HUES64 (cell line): ENCODE data around the gene PCDHGB1.
"Not testable (repeated sequence)": the region's sequence is repeated elsewhere in the genome, so short reads cannot be mapped to it uniquely, and the experiment has no call there.

Source experiments
- H3K27ac ChIP-seq: 2 replicates; pipeline ENCODE4 v1.7.0; 2013; ENCODE audit warnings: low read depth, low read length, inconsistent platforms
- H3K27me3 ChIP-seq: 2 replicates; pipeline ENCODE4 v1.6.1; 2013; ENCODE audit warnings: mild to moderate bottlenecking, low read length; ENCODE audit not compliant: insufficient read depth
- H3K36me3 ChIP-seq: 2 replicates; pipeline ENCODE4 v1.6.1; 2013; ENCODE audit warnings: mild to moderate bottlenecking, low read length; ENCODE audit not compliant: insufficient read depth
- H3K4me1 ChIP-seq: 2 replicates; pipeline ENCODE4 v1.6.1; 2013; ENCODE audit warnings: mild to moderate bottlenecking, low read length, moderate library complexity; ENCODE audit not compliant: insufficient read depth
- H3K4me3 ChIP-seq: 2 replicates; pipeline ENCODE4 v1.5.1; 2013; ENCODE audit warnings: mild to moderate bottlenecking, low read length, moderate library complexity
- H3K9ac ChIP-seq: 2 replicates; pipeline ENCODE4 v1.6.1; 2013; ENCODE audit warnings: mild to moderate bottlenecking, low read depth, low read length
- H3K9me3 ChIP-seq: 2 replicates; pipeline ENCODE4 v1.6.1; 2013; ENCODE audit warnings: low read depth, low read length; ENCODE audit not compliant: insufficient read depth
- WGBS: fragments of 150-250, 120-280 bp; methylation state at CpG from one replicate; pipeline ENCODE4 v1.1.7; 2013; ENCODE audit warnings: missing lambda C conversion rate; 5-methylcytosine and 5-hydroxymethylcytosine counted together

Gene PCDHGB1

DNA sequence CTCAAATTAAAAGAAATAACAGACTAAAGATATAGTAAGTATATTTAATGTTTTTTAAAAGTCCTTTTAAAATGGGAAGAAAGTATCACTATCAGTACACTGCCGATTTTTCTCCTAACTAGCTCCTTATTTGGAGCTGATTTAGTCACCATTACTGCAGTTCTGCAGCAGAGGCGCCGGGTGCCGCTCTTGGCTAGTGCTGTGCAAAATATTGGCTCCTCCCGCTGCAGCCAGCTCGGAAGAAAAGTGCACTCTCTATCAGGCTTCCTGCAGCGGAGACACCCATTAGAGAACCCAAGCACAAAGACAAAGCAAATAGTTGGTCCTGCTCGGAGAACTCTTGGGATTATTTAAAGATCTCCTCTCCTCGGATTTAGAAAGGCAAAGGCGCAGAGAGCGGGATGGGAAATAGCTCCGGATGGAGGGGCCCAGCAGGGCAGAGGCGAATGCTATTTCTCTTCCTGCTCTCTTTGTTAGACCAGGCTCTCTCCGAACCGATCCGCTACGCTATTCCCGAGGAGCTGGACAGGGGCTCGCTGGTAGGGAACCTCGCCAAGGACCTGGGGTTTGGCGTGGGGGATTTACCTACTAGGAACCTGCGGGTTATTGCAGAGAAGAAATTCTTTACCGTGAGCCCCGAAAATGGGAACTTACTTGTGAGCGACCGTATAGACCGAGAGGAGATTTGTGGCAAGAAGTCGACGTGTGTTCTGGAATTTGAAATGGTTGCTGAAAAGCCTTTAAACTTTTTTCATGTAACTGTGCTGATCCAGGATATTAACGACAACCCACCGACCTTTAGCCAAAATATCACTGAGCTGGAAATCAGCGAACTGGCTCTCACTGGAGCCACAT is 20.3 kb downstream of the PCDHGB1 start, which contains the start of gene PCDHGB3:
Gene PCDHGB3, plus strand, starts transcription at position 249 of the 855 bp plus-strand sequence. Its CDS starts 153 bp downstream, at position 402.
- peaks cover 74% of the 10 kb centered on the region for H3K9me3 ChIP-seq

DNA sequence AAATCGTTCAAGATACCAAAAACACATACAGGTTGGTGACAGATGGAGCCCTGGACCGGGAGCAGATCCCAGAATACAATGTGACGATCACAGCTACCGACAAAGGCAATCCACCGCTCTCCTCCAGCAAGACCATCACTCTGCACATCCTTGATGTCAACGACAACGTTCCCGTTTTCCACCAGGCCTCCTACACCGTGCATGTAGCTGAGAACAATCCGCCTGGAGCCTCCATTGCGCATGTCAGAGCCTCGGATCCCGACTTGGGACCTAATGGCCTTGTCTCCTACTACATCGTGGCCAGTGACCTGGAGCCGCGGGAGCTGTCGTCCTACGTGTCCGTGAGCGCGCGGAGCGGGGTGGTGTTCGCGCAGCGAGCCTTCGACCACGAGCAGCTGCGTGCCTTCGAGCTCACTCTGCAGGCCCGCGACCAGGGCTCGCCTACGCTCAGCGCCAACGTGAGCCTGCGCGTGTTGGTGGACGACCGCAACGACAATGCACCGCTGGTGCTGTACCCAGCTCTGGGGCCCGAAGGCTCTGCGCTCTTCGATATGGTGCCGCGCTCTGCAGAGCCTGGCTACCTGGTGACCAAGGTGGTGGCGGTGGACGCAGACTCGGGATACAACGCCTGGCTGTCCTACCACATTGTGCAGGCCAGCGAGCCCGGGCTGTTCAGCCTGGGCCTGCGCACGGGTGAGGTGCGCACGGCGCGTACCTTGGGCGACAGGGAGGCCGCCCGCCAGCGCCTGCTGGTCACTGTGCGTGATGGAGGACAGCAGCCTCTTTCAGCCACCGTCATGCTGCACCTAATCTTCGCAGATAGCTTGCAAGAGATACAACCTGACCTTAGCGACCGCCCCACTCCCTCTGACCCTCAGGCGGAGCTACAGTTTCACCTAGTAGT is 21.9 kb downstream of the PCDHGB1 start:
- H3K27ac ChIP-seq, result no peak overlapping the region
- H3K36me3 ChIP-seq, result no peaks in the 10 kb centered on the region
- no peak overlapping the region for H3K9ac ChIP-seq
- H3K4me3 ChIP-seq, result no peak overlapping the region
- 96% methylated on average over 69 of the region's 69 CpGs for WGBS
- H3K4me1 ChIP-seq, result no peaks in the 10 kb centered on the region
- H3K27me3 ChIP-seq, result no peaks in the 10 kb centered on the region
- peaks cover 68% of the 10 kb centered on the region for H3K9me3 ChIP-seq

More for the DNA sequence above, 20.3 kb downstream of the PCDHGB1 start, which contains the start of gene PCDHGB3:
- Histone ChIP-seq H3K4me1 (no peaks in the 10 kb centered on the region), H3K4me3 (no peak within 1 kb of the TSS), H3K9ac (no peak within 1 kb of the TSS), H3K36me3 (no peaks in the 10 kb centered on the region), H3K27ac (no peak within 1 kb of the TSS), H3K27me3 (no peaks in the 10 kb centered on the region)
- WGBS, result 94% methylated on average over 32 of the region's 32 CpGs

DNA sequence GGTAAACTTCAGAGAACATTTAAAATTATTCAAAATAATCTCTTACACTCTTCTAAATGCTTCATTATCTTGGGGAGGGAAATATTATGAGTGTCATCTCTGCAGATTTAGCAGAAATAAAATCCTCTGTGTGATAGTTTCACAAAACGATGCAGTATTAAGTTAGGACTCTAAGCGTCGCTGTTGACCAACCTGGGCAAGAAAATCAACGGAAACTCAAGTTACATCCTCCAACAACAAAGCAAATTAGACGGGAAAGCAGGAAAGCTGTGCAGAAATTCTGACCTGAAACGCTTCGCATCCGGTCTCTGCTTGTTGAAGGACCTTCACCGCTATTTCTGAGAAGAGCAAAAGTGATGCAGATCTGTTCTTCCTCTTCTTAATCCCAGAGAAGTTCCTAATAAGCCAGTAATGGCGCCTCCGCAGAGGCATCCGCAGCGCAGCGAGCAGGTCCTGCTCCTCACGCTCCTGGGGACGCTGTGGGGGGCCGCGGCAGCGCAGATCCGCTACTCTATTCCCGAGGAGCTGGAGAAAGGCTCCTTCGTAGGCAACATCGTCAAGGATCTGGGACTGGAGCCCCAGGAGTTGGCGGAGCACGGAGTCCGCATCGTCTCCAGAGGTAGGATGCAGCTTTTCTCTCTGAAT is 23.9 kb downstream of the PCDHGB1 start, which contains the start of gene PCDHGA6:
Gene PCDHGA6, plus strand, starts transcription at position 219 of the 645 bp plus-strand sequence. Its CDS starts 193 bp downstream, at position 412.
- 96% methylated on average over 27 of the region's 27 CpGs for WGBS
- Histone ChIP-seq H3K27me3 (no peaks in the 10 kb centered on the region), H3K27ac (no peak within 1 kb of the TSS), H3K4me1 (no peaks in the 10 kb centered on the region), H3K36me3 (no peaks in the 10 kb centered on the region), H3K4me3 (peak within 1 kb of the TSS; percentile 24; the same call in 1 of the 2 replicates), H3K9me3 (peaks cover 67% of the 10 kb centered on the region), H3K9ac (no peak within 1 kb of the TSS)

DNA sequence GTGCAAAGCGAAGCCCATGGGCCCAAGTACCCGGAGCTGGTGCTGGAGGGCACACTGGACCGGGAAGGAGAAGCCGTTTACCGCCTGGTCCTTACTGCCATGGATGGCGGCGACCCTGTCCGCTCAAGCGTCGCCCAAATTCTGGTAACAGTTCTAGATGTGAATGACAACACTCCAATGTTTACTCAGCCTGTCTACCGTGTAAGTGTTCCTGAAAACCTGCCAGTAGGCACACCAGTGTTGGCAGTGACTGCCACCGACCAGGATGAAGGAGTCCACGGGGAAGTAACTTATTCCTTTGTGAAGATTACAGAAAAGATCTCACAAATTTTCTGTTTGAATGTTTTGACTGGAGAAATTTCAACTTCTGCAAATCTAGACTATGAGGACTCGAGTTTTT is 24.7 kb downstream of the PCDHGB1 start:
- no peak overlapping the region for H3K9ac ChIP-seq
- 97% methylated on average over 14 of the region's 14 CpGs for WGBS
- peaks cover 64% of the 10 kb centered on the region for H3K9me3 ChIP-seq
- H3K4me1 ChIP-seq, result no peaks in the 10 kb centered on the region
- no peaks in the 10 kb centered on the region for H3K27me3 ChIP-seq
- H3K27ac ChIP-seq, result no peak overlapping the region
- no peak overlapping the region for H3K4me3 ChIP-seq
- H3K36me3 ChIP-seq, result no peaks in the 10 kb centered on the region

DNA sequence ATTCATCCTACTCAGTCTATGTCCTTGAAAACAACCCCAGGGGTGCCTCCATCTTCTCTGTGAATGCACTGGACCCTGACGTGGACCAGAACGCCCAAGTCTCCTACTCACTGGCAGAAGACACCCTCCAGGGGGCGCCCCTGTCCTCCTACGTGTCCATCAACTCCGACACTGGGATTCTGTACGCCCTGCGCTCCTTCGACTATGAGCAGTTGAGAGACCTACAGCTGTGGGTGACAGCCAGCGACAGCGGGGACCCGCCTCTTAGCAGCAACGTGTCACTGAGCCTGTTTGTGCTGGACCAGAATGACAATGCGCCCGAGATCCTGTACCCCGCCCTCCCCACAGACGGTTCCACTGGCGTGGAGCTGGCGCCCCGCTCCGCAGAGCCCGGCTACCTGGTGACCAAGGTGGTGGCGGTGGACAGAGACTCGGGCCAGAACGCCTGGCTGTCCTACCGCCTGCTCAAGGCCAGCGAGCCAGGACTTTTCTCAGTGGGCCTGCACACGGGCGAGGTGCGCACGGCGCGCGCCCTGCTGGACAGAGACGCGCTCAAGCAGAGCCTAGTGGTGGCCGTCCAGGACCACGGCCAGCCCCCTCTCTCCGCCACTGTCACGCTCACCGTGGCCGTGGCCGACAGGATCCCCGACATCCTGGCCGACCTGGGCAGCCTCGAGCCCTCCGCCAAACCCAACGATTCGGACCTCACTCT is 25.7 kb downstream of the PCDHGB1 start:
- peaks cover 60% of the 10 kb centered on the region for H3K9me3 ChIP-seq
- not testable (repeated sequence) for H3K4me1 ChIP-seq, H3K4me3 ChIP-seq, H3K9ac ChIP-seq, H3K36me3 ChIP-seq, H3K27me3 ChIP-seq, H3K27ac ChIP-seq
- WGBS, result 96% methylated on average over 38 of the region's 48 CpGs

DNA sequence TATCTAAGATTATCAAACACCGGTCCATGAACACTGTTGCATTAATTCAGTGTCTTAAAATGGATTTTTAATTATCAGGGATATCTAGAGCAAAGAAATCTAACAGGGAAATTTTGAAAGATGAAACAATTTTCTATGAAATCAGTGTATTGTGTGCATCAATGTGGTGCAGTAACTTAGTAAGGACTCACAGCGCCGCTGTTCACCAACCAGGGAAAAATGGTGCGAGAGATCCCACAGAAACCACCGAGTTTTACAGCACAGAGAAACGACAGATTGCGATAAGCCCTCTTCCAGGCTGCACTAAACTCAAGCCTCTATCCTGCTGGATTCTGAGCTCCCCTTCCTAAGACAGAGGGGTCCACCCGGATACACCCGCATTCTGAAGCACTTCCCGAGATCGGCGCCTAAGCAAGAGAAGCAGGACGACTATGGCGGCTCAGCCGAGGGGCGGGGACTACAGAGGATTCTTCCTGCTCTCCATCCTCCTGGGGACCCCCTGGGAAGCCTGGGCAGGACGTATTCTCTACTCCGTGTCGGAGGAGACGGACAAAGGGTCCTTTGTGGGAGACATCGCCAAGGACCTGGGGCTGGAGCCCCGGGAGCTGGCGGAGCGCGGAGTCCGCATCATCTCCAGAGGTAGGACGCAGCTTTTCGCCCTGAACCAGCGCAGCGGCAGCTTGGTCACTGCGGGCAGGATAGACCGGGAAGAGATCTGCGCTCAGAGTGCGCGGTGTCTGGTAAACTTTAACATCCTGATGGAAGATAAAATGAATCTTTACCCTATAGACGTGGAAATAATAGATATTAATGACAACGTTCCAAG is 32.8 kb downstream of the PCDHGB1 start, which contains the start of gene PCDHGA7:
Gene PCDHGA7, plus strand, starts transcription at position 274 of the 826 bp plus-strand sequence. Its CDS starts 158 bp downstream, at position 432.
- Histone ChIP-seq H3K4me1 (no peaks in the 10 kb centered on the region), H3K9ac (no peak within 1 kb of the TSS), H3K4me3 (no peak within 1 kb of the TSS), H3K27ac (no peak within 1 kb of the TSS), H3K27me3 (no peaks in the 10 kb centered on the region), H3K36me3 (0 out of 2 replicates have a peak, but pooled peaks cover 3% of the 10 kb centered on the region), H3K9me3 (peaks cover 44% of the 10 kb centered on the region; the same call in 1 of the 2 replicates)
- WGBS, result 96% methylated on average over 37 of the region's 37 CpGs

DNA sequence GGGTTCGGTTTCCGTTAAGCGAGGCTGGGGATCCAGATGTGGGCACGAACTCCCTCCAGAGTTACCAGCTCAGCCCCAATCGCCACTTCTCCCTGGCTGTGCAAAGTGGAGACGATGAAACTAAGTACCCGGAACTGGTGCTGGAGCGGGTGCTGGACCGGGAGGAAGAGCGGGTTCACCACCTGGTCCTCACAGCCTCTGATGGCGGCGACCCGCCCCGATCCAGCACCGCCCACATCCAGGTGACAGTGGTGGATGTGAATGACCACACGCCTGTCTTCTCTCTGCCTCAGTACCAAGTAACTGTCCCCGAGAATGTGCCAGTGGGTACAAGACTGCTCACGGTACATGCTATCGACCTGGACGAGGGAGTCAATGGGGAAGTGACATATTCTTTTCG is 33.4 kb downstream of the PCDHGB1 start:
- Histone ChIP-seq H3K36me3 (0 out of 2 replicates have a peak, but pooled peaks cover 3% of the 10 kb centered on the region), H3K27ac (no peak overlapping the region), H3K27me3 (no peaks in the 10 kb centered on the region), H3K9me3 (peaks cover 46% of the 10 kb centered on the region), H3K4me3 (no peak overlapping the region), H3K9ac (no peak overlapping the region), H3K4me1 (no peaks in the 10 kb centered on the region)
- 95% methylated on average over 21 of the region's 21 CpGs for WGBS

DNA sequence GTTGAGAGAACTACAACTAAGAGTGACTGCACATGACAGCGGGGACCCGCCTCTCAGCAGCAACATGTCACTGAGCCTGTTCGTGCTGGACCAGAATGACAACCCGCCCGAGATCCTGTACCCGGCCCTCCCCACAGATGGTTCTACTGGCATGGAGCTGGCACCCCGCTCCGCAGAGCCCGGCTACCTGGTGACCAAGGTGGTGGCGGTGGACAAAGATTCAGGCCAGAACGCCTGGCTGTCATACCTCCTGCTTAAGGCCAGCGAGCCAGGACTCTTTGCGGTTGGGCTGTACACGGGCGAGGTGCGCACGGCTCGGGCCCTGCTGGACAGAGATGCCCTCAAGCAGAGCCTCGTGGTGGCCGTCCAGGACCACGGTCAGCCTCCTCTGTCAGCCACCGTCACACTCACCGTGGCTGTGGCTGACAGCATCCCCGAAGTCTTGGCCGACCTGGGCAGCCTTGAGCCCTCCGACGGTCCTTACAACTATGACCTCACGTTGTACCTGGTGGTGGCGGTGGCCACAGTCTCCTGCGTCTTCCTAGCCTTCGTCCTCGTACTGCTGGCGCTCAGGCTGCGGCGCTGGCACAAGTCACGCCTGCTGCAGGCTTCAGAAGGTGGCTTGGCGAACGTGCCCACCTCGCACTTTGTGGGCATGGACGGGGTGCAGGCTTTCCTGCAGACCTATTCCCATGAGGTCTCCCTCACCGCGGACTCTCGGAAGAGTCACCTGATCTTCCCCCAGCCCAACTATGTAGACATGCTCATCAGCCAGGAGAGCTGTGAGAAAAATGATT is 34.8 kb downstream of the PCDHGB1 start:
- WGBS, result 96% methylated on average over 43 of the region's 43 CpGs
- Histone ChIP-seq H3K9me3 (peaks cover 59% of the 10 kb centered on the region), H3K27ac (no peak overlapping the region), H3K27me3 (no peaks in the 10 kb centered on the region), H3K4me1 (no peaks in the 10 kb centered on the region), H3K36me3 (peaks cover 9% of the 10 kb centered on the region; the same call in 1 of the 2 replicates), H3K4me3 (no peak overlapping the region), H3K9ac (no peak overlapping the region)

DNA sequence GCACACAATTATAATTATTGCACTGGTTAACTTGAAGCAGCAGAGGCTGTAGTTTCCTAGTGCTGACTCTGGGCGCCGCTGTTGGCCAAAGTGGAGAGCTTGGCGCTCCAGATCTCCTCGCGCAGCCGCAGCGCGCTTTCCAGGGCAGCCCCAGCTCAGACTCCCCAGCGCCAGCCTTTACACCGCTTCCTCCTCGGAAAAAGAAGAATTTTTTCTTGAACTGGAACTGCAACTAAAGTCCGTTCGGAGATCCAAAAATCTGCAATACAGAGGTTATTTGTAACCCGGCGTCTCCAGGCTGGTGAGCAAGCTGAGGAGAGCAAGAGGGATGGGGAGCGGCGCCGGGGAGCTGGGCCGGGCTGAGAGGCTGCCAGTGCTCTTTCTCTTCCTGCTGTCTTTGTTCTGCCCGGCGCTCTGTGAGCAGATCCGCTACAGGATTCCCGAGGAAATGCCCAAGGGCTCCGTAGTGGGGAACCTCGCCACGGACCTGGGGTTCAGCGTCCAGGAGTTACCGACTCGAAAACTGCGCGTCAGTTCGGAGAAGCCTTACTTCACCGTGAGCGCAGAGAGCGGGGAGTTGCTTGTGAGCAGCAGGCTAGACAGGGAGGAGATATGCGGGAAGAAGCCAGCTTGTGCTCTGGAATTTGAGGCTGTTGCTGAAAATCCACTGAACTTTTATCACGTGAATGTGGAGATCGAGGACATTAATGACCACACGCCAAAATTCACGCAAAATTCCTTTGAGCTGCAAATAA is 37.8 kb downstream of the PCDHGB1 start, which contains the start of gene PCDHGB4:
Gene PCDHGB4, plus strand, starts transcription at position 142 of the 755 bp plus-strand sequence. Its CDS starts 187 bp downstream, at position 329.
- Histone ChIP-seq H3K36me3 (peaks cover 19% of the 10 kb centered on the region; the same call in 1 of the 2 replicates), H3K9me3 (peaks cover 77% of the 10 kb centered on the region), H3K4me3 (peak within 1 kb of the TSS; percentile 59)
- not testable (repeated sequence) for H3K27me3 ChIP-seq, H3K4me1 ChIP-seq, H3K27ac ChIP-seq, H3K9ac ChIP-seq
- WGBS, result 79% methylated on average over 18 of the region's 40 CpGs
